ENCODE measurements around the gene OSBP2.
A peak's percentile ranks its signal among the peaks of the same experiment; 100 is the strongest.
"Not testable (repeated sequence)": the region's sequence is repeated elsewhere in the genome, so short reads cannot be mapped to it uniquely, and the experiment has no call there.

OSBP2 gene

GRCh38 chr22:30694640-30695350 is at the start of gene OSBP2:
TSS of gene OSBP2 (plus strand) at chr22:30694874. CDS start at chr22:30694910, 36 bp downstream.
- peak; percentile 30 for DNase-seq

GRCh38 chr22:30646518-30647160 is 48.0 kb upstream of the OSBP2 start:
- DNase-seq, result no peak

- no peak for DNase-seq
These were observed 47.1 kb upstream of the OSBP2 start for GRCh38 chr22:30647536-30647935.

GRCh38 chr22:30648825-30649224 is 45.8 kb upstream of the OSBP2 start:
- no peak for DNase-seq

- peak; percentile 93 for DNase-seq
These were observed 45.2 kb upstream of the OSBP2 start for GRCh38 chr22:30649430-30650007.

GRCh38 chr22:30650508-30651116 is 44.1 kb upstream of the OSBP2 start:
- no peak for DNase-seq

- DNase-seq, result no peak
These were observed 41.8 kb upstream of the OSBP2 start for GRCh38 chr22:30652852-30653251.

GRCh38 chr22:30654361-30654760 is 40.3 kb upstream of the OSBP2 start:
- DNase-seq, result no peak

GRCh38 chr22:30655532-30655931 is 39.1 kb upstream of the OSBP2 start:
- DNase-seq, result no peak

GRCh38 chr22:30662040-30662439 is 32.6 kb upstream of the OSBP2 start:
- no peak for DNase-seq

- DNase-seq, result no peak
These were observed 29.9 kb upstream of the OSBP2 start for GRCh38 chr22:30664798-30665197.

- DNase-seq, result no peak
These were observed 29.4 kb upstream of the OSBP2 start for GRCh38 chr22:30665266-30665665.

GRCh38 chr22:30665786-30666185 is 28.9 kb upstream of the OSBP2 start:
- DNase-seq, result no peak

GRCh38 chr22:30667107-30667493 is 27.6 kb upstream of the OSBP2 start:
- DNase-seq, result peak; percentile 11

- DNase-seq, result peak; percentile 87
These were observed 26.9 kb upstream of the OSBP2 start, which contains the start of gene DUSP18 for GRCh38 chr22:30667494-30668385. TSS of gene DUSP18 (minus strand) at chr22:30667875. CDS start at chr22:30664003, 3,872 bp downstream.

- DNase-seq, result no peak
These were observed 26.3 kb upstream of the OSBP2 start for GRCh38 chr22:30668386-30668710.

GRCh38 chr22:30671071-30671470 is 23.6 kb upstream of the OSBP2 start:
- no peak for DNase-seq

GRCh38 chr22:30673136-30673535 is 21.5 kb upstream of the OSBP2 start:
- no peak for DNase-seq

GRCh38 chr22:30674482-30674881 is 20.2 kb upstream of the OSBP2 start:
- DNase-seq, result no peak

GRCh38 chr22:30675436-30675835 is 19.2 kb upstream of the OSBP2 start:
- DNase-seq, result no peak

- not testable (repeated sequence) for DNase-seq
These were observed 18.1 kb upstream of the OSBP2 start for GRCh38 chr22:30676565-30676964.

- DNase-seq, result not testable (repeated sequence)
These were observed 14.6 kb upstream of the OSBP2 start for GRCh38 chr22:30679895-30680690.

Measured in inflammatory macrophage treated with lipopolysaccharide for 4 hours (primary cell).